Measurements from ENCODE around the gene SLC35F4. TPM values are rescaled to one million over a fixed set of nuclear protein-coding genes. Genes with fewer than 3 reads are reported as not detected.

Gene SLC35F4
- total RNA-seq, 1 donor from 2014 or later: not detected

DNA sequence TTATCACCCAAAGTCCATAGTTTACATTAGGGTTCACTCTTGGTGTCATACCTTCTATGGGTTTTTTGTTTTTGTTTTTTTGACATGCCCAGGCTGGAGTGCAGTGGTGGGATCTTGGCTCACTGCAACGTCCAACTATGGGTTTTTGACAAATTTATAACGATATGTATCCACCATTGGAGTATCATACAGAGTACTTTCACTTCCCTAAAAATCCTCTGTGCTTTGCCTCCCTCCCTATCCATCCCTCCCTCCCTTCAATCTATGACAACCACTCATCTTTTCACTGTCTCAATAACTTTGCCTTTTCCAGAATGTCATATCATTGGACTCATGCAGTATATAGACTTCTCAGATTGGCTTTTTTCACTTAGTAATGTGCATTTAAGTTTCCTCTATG is 233.2 kb downstream of the SLC35F4 start:
- no peak overlapping the region for H3K4me3 ChIP-seq (ENCODE audit: low read depth, low read length)
- TF ChIP-seq, protein P1, sequence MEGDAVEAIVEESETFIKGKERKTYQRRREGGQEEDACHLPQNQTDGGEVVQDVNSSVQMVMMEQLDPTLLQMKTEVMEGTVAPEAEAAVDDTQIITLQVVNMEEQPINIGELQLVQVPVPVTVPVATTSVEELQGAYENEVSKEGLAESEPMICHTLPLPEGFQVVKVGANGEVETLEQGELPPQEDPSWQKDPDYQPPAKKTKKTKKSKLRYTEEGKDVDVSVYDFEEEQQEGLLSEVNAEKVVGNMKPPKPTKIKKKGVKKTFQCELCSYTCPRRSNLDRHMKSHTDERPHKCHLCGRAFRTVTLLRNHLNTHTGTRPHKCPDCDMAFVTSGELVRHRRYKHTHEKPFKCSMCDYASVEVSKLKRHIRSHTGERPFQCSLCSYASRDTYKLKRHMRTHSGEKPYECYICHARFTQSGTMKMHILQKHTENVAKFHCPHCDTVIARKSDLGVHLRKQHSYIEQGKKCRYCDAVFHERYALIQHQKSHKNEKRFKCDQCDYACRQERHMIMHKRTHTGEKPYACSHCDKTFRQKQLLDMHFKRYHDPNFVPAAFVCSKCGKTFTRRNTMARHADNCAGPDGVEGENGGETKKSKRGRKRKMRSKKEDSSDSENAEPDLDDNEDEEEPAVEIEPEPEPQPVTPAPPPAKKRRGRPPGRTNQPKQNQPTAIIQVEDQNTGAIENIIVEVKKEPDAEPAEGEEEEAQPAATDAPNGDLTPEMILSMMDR (conservative IDR thresholded peaks at IDR 0.05; ENCODE audit: low read depth, low read length): no peak
- DNase-seq (ENCODE audit: low read depth): no peak

DNA sequence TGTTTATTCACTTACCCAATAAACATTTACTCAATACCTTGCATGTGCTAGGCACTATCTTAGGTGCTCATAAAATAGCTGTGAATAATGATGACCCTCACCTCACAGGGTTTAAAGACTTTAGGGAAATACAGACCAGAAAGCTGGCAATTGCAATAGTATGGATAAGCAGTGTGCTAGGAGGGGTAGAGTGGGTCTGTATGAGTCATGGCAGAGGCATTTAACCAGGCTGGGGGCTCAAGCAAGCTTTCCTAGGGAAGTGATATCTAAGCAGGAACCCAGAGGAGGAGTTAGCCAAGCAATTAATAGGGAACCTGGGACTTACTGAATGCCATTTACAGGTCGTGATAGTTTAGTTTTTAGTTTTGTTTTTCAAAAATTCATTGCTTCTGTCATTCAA is 248.4 kb downstream of the SLC35F4 start:
- no peak for DNase-seq (ENCODE audit: low read depth)
- no peak overlapping the region for H3K4me3 ChIP-seq (ENCODE audit: low read depth, low read length)
- TF ChIP-seq, protein P1 (conservative IDR thresholded peaks at IDR 0.05; ENCODE audit: low read depth, low read length): no peak

DNA sequence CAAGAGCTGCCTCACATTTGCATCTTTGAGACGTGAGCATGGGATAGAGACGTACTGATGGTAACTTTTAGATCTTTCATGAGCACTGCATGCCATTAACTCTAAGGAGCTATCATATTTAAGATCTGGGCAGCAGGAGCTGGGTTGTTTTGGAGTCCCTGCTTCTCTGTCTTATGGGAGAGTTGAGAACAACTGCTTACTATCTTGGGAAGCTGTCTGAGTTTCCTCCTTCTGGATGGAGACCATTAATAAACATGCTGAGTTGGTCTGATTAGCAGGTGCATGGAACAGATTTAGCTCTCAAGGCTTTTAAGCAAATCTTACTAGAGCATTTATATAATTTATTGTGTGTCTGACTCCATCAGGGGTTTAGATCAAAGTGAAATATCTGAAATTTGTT is 252.9 kb downstream of the SLC35F4 start:
- H3K4me3 ChIP-seq (ENCODE audit: low read depth, low read length): no peak overlapping the region
- DNase-seq (ENCODE audit: low read depth): no peak
- TF ChIP-seq, protein P1 (conservative IDR thresholded peaks at IDR 0.05; ENCODE audit: low read depth, low read length): no peak

DNA sequence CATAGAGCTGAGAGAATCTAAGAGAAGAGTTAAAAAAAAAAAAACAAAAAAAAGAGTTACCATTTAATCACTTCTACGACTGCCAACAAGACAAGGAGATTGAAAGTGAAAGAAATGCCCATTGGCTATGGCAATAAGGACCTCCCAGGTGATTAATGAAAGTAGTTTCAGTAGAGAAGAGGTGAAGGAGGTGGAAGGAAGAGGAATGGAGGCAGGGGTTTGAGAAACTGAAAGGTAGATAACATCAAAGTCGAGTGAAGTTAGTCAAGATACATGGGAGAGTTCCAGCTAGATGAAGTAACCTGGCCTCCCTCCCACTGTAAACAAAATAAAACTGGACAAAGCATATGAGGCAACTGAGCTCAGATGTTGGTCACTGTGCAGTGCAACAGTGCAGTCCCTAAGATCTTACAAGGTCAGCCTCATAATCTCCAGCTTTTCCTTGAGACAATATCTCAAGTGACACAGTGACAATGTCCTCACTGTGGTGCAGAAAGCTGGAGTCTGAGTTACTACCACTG is 254.3 kb downstream of the SLC35F4 start:
- DNase-seq (ENCODE audit: low read depth): no peak
- TF ChIP-seq, protein P1 (conservative IDR thresholded peaks at IDR 0.05; ENCODE audit: low read depth, low read length): no peak
- H3K4me3 ChIP-seq (ENCODE audit: low read depth, low read length): no peak overlapping the region

DNA sequence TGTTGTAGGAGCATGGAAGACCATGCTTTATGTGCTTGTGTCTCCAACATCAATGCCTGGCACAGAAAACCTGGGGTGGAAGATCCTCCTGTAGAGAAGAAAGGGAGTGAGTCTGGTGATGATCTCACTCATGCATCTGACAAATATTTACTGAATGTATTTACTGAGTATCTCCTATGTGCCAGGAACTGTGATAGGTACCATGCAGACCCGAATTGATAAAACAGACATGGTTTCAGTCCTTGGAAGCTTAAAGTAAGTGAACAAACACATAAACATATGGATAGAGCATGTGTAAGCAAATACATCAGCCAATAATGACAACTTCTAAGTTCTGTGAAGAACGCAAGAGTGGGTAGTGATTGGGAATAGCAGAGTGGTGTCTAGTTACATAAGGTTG is 255.3 kb downstream of the SLC35F4 start:
- TF ChIP-seq, protein P1 (conservative IDR thresholded peaks at IDR 0.05; ENCODE audit: low read depth, low read length): no peak
- no peak overlapping the region for H3K4me3 ChIP-seq (ENCODE audit: low read depth, low read length)
- no peak for DNase-seq (ENCODE audit: low read depth)

DNA sequence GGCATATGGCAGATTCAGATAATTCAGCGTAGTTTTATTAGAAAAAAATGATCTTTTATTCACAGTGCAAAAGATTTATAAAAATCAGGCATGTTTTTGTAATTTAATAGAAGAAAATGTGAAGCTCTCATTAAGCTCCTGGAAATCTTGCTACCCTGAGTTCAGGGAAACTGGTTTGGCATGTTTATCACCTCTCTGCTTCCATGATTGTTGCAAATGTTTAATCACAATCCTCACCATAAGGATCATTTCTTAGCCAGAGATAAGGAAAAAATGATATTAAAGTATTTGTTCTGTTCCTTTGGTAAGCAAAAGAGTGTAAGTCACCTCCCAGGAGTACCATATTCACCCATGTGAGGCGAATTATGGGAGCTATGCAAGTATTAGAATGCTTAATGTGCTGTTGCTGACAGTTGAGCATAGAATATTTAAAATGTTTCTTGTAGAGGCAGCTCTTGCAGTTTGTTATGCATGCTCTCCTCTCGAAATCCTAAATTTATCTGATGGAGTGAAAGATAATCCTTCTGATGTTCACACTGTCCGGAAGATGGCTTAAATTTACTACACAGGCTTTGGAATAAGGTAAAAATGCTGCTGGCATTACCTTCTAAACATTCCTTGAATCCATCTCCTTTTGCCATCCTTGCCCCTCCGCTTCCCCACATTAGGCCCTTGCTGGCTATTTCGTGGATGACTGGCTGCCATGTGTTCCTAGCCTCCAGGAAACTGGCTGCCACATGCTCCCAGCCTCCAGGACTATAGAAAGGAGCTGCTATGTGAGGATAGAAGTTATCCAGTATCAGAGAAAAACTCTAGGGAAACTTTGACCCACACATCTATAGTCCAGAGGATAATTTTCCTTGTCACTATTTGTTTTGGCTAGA is 256.5 kb downstream of the SLC35F4 start:
- DNase-seq (ENCODE audit: low read depth): no peak
- no peak overlapping the region for H3K4me3 ChIP-seq (ENCODE audit: low read depth, low read length)
- TF ChIP-seq, protein P1 (conservative IDR thresholded peaks at IDR 0.05; ENCODE audit: low read depth, low read length): no peak
